ENCODE results near the gene RHO.
"Not testable (repeated sequence)": the region's sequence is repeated elsewhere in the genome, so short reads cannot be mapped to it uniquely, and the experiment has no call there.

The RHO gene

DNA sequence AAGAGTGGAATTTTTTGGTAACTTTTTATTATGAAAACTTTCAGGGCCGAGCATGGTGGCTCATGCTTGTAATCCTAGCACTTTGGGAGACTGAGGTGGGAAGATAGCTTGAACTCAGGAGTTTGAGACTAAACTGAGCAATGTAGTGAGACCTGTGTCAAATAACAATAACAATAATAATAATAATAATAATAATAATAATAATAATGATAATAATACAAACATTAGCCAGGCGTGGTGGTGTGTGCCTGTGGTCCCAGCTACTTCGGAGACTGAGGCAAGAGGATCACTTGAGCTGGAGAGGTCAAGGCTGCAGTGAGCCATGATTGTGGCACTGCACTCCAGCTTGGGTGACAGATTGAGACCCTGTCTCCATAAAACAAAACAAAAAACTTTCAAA is 17.5 kb downstream of the RHO start:
- not testable (repeated sequence) for DNase-seq

DNA sequence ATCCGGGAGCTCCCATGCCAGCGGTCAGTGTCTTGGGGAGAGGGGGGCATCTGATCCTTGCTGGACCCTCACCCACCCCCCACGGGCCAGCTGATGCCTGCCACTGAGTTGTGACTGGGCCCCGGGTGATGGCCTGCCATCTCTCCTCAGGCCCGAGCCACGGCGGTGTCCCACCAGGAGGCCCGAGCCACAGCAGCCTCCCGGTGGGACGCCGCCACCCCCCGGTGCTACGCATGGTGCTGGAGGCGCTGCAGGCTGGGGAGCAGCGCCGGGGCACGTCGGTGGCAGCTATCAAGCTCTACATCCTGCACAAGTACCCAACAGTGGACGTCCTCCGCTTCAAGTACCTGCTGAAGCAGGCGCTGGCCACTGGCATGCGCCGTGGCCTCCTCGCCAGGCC is 18.8 kb downstream of the RHO start:
- no peak for DNase-seq

DNA sequence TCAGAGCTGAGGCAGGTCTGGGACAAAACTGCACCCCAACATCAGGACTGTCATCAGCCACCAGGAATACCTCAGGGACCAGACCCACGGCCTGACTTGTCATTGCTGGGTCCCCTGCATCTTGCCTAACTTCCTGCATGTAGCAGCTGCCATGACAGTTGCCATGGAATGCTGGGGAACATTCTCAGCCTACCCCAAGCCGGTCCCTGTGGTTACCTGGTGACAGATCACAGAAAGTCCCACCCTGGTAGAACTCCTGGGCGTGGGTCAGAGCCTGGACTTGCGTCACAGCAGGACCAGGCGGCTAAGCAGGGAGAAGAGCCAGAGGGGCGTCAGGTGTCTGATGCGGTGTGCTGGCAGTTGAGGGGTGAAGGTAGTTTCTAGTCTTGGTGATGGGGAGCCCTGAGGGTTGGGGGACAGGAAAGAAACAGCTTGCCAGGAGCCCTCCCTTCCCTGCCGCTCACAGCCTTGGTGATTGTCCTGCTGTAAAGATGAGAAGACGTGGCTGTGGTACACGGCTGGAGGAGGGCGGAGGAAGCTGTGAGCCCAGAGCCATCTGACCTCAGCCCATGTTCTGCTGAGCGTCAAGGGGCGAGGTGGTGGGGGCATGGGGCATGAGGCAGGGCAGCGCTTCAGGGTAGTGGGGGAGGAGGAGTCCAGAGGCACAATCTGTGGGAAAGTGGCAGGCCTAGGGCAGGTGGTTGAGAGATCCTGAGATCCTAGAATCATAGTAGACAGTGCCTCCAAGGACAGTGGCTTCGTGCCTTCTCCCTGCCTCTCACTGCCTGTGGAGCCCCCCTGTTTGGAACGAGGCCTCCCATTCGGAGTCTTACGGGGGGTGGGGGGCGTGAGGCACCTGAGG is 19.9 kb downstream of the RHO start:
- DNase-seq: no peak

DNA sequence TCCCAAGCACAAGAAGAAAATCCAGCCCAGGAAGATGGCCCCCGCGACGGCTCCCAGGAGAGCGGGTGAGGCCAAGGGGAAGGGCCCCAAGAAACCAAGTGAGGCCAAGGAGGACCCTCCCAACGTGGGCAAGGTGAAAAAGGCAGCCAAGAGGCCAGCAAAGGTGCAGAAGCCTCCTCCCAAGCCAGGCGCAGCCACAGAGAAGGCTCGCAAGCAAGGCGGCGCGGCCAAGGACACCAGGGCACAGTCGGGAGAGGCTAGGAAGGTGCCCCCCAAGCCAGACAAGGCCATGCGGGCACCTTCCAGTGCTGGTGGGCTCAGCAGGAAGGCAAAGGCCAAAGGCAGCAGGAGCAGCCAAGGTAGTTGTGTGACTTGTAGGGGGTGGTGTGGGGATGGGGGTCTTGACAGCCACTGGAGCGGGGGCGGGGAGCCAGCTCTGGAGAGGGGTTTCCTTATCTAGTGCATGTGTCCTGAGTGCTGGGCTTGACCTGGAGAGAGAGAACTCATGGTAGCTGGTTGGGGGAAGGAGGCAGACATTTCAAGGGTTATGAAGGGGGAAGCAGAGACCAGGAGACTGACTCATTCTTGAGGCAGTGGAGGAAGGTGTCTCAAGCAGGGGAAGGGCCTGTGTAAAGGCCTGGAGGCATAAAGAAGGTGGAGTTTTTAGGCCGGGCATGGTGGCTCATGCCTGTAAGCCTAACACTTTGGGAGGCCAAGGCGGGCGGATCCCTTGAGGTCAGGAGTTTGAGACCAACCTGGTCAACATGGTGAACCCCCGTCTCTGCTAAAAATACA is 20.8 kb downstream of the RHO start:
- no peak for DNase-seq

DNA sequence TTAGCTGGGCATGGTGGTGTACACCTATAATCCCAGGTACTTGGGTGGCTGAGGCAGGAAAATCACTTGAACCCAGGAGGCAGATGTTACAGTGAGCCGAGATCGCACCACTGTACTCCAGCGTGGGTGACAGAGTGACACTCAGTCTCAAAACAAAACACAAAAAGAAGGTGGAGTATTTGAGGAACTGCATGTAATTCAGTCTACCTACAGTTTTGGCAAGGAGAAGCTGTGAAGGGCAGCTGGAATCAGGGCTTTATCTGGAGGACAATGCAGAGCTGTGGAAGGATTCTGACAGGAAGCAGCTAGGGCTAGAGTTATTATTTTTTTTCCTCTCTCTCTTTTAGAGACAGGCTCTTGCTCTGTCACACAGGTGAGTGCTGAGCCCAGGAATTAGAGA is 21.4 kb downstream of the RHO start:
- no peak for DNase-seq

DNA sequence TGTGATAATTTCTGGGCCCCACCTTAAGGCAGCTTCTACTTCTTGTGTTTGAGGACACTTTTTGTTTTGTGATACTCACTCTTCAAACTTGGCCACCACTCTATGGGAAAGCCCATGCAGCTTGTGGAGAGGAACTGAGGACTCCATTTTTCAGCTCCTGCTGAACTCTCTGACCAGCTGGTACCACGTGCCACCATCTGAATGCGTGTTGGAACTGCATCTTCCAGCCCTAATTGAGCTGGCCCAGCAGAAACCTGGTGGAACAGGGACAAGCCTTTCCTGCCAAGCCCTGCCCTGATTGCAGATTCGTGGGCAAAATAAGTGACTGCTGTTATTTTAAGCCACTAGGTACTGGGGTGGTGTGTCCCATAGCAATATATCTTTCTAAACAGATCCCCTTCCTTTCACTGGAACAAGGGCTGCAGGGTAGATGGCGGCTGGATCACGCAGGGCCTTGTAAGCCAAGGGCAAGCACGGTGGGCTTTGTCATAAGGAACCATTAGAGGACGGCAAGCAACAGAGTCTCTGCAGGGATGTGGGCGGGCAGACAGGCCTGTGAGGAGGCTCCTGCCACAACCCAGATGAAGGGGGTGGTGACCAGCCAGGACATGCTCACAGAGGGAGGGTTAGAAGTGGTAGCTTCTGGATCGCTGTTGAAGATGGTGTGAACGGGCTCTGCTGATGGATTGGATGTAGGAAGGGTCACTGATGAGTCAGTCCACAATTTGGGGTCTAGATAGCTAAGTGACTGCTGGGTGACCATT is 24.0 kb downstream of the RHO start:
- no peak for DNase-seq

DNA sequence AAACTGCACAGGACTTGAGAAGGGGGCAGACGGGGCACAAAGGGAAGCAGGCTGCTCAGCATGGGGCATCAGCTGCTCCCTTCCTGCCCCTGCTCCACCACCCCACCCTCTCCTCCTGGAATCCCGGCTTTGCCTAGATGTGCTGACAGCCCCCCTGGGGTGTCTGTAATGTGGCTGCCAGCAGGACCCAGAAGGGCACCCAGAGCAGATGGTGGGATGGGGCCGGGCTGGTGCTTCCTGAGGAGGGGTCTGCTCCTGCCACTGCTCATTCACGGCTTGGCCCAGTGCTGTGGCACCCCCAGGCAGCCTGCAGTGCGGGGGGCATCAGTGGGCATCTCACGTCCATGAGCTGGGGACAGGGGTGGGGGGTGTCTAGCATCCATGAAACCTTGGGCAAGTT is 24.7 kb downstream of the RHO start:
- no peak for DNase-seq

DNA sequence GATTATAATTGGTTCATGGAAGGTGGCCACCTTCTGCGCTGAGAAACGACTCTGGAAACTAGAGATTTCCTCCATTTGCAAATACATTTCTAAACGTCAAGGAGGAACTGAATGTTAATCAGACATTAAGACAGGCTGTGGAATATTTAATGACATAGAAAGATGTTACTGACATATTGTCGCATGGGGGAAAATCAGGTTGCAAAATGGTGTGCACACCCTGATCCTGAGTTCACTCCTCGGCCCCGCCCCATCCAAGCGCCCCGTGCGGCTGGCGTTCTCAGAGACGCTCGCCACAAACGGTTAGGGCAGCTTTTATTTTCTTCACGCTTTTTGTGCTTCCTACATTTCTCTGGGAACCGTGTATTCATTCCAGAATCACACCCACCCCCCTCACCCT is 25.3 kb downstream of the RHO start:
- DNase-seq: no peak

DNA sequence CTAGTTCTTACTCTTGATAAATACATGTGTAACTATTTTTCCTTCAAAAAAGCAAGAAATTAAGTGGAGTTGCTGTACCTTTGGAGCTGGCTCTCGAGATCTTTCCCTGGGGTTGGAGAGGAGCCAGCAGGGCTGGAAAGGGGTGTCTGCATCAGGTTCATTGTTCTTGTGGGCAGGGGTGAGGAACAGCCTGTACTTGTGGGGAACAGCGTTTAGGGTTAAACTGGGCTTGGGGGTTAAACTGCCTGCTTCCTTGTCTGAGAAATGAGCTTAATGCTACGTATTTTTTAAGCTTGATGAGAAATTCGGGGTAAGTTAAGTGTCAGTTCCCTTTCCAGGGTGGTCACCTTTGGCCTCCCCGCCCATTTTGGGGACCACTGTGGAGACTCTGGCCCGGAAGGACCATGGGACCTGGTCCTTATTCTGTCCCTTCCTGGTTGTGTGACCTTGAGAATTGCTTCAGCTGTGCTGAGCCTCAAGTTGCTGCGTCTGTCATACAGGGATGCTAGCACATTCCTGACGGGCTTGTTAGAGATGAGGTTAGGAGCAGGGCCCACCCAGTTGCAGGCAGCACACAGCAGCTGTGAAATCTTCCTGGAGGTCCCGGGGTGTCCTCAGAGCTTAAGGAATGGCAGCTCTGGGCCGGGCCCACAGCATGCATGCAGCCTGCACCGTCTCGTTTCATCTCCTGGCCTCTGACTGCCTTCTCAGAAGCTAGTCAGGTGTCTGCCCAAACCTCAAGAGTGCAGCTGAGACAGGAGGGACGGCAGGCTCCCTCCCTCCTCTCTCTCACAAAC is 26.1 kb downstream of the RHO start:
- no peak for DNase-seq

DNA sequence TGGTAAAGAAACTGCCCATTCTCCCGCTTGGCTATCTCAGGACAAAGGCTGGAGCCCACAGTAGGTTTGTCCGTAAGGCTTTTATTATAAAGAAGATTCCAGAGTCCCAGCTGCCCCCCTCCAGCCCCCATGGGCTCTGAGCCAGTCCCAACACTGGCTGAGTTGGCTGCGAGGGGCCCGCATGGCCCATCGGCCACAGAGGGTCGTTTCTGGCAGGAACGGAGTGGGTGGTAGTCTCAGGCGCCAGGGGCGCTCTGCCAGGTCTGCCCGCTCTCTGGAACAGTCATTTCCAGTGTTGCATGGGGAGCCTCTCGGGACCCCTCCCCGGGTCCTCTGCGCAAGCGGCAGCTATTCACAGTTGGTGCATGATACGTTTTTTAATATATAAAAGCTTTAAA is 26.7 kb downstream of the RHO start:
- no peak for DNase-seq

DNA sequence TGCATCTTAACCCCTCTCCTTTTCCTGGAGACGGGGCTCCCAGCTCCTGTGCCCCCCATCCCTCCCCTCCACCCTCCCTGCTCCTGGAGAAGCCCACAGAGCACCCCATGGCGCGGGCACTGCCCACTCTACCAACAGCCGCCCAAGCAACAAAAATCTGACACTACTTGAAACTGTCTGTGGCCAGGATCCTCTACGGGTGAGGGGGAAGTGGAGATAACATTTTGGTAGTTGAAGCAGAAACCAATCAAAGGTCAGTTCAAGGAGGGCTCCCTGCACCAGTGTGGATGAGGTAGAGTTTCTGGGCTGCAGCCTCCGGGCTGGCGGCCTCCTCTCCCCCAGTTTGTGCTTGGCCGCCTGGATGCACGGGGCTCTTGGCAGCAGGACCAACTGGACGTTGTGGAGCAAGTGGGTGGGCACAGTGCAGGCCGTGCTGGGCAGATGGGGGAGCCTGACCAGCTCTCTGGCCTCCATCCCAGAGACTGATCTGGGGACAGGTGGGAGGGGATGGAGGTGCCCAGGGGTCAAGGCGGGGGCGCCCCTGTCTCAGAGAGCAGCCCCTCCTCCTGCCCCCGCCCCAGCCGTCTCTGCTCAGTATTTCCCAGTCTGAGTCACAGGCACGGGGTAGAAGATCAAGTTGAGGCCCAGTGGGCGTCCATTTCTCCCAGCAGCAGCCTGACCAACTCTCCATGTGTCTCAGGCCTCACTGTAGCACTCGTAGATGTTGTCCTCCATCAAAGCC is 27.3 kb downstream of the RHO start:
- no peak for DNase-seq

DNA sequence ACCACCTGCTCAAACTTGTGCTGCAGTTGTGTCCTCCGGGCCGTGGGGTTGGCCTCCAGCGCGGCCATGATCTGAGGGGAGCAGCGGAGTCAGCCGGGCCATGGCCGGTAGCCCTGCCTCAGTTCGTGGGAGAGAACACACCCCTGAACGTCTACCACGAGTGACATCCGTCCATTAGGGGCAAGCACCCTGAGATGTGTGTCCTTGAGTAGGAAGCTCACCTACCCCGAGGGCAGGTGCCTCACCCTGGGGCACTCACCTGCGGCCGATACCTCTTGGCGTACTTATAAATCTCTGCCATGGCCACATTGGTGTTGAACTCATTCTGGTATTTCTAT is 27.9 kb downstream of the RHO start:
- no peak for DNase-seq

DNA sequence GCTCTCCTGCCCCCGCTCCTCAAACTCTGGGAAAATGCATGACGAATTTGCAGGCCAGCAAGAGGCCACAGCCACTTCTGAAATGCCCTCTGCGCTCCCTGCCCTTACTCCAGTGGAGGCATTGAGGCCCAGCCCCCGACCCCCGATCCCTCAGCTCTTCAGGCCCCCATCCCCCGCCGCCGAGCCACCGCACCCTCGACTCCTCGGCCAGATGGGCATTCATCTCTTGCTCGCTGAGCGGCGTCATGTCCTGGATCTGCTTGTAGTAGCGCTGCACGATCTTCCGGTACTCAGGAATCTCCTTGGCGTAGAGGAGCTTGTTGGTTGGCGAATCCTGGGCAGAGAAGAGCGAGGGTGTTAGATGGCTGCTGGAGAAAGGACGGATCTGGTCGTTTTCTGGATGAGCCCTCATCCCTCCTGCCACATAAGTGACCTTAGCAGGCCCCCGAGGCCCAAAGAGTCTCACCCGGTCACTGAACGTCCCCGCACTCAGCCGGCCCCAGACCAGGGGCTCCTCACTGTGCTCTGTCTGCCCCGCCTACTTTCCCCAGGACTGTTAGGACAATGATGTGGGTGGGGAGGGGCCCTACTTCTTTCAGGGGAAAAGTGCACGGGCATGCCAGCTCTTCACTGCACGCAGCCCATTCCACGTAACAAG is 28.6 kb downstream of the RHO start:
- DNase-seq: no peak

DNA sequence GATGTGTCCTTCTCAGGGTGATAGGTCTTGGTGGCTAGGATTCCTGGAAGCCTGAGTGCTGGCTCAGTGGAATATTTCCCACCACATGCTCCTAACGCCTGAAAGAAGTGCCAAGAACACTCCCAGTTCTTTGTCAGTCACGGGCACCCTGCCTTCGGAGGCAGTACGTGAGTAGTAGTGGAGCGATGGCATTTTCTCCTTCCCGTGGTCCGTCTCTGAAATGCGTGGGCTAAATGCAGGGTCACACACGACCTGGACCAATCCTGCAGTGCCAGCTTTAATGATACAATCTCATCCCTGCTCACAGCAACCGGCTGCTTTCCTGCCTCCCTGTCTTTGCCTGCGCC is 29.1 kb downstream of the RHO start:
- DNase-seq: no peak

DNA sequence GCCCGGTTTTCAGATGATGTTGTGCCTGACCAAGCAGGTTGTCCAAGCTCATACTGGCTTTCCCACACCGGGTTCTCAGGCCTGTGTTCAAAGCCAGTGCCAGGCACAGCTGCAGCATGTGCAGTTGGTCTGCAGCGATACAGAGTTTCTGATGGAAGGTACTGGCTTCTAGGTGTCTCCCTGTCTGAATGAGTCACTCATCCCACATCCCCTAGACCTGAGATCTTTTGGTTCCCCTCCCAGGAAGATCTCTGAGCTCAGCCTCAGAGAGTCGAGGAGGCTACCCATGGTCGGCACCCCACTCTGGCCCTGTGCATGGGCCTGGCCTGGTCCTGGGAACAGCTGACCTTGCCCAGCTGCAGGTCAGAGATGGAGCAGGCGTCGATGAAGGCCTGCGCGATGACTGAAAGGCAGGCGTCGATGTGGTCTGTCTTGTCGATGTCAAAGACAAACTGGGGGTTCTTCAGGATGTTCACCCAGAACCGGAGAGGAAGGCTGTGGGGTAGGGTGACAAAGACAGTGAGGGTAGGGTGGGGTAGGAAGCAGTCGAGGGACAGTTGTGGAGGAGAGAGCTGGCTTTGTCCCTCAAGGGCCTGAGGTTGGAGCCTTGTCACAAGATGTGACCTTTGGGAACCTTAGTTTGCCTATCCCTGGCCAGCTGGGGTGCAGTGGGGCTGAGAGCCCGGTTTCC is 29.8 kb downstream of the RHO start:
- no peak for DNase-seq

DNA sequence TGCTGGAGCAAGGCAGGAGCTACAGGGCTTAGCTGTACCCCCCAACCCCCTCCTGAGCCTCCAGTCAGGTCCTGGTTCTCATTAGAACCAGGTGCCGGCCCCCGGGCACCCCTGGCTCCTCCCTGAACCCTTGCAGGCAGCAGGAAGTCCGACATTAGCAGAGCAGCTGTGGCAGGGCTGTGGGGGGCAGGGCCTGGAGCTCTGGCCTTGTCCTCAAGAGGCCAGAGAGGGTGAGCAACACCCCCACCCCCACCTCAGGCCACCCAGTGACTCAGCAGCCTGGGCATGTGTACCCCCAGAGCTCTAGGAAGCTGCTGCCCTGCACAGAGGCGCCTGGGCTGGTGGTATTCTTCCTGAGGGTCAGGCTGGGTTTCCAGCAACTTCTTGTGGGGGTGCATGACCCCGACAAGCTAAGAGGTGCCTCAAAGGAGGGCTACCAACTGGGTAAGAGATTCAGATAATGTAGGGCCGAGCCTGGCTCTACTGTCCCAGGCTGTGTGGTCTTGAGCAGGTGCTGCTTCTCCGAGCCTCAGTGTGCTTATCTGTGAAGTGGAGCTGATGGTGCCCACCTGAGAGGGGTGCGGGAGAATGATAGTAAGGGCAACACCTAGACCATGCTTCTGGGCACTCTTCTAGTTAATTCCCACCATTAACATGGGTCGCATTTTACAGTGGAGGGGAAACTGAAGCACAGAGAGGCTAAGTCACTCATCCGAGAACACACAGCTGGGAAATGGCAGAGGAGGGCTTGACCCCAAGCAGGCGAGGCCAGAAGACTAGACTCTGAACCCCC is 30.5 kb downstream of the RHO start:
- DNase-seq: no peak

DNA sequence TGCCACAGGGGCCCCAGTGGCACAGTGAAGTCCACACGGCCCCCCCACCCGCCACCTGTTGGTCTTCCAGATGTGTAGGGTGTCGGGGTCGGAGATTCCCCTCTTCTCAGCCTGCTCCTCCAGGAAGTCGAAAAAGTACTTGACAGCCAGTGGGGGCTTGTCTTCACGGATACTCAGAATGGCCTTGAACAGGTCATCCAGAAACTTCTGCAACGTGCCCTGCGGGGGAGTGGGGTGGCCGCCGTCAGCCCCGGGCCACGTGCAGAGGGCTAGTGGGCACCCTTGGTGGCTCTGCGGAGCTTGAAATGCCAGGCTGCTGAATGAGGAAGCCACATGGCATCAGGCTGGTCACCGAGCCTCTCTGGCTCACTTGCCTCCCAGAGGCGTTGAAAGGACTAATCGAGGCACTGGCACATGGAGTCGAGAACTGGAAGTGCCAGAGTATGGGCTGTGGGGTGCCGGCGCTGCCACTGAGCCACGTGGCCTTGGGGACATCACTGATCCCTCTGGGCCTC is 31.2 kb downstream of the RHO start:
- DNase-seq: no peak

DNA sequence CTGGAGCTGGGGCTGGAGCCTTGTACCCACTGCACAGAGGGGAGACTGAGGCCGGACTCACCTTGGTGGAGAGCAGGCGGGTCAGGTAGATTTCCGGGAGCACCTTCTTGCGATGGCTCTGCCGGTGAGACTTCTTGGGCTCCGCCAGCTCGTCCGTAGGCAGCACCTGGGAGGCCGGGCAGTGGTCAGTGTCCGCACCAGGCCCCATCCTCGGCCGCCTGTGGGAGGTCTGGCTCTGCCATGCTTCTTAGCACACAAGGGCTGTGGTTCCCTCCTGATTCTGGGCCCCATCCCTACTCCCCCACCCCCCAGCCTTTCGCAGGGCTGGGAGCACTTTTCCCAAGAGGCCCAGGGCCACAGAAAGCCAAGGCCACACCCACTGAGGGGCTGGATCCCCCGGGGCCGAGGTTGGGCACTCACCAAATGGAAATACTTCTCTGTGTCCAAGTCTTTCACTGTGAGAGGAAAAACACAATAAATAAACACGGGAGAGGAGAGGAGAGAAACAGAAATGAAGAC is 31.9 kb downstream of the RHO start:
- no peak for DNase-seq

DNA sequence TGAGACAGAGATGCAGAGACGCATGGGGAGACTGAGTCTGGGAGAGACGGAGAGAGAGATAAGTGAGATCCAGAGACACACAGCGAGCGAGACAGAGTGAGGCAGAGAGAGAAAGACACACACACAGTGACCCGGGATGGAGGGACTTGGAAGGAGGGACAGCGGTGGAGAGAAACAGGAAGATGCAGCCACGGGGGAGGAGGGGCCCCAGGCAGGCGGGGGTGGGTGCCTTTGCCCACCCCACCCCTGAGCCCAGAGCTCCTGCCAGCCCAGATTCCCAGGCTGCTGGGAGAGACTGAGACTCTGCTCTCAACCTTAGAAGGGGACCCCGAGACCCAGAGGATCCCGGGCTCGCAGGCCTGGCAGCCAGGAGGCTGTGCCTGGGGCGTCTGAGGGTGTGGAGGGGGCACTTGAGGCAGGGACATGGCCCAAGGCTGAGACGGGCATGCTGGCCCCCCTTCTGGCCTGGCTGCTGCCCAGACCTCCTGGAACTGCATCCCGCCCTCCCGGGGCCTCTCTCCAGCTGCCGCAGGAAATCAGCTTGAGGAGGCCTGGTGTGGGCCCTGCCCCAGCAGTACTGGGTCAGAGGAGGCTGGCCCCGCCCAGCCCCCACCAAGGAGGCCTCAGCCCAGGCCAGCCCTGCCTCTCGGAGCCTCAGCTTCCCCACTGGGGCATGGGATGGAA is 32.6 kb downstream of the RHO start:
- DNase-seq: no peak
